ENCODE data around the gene CCHCR1. TPM values are rescaled to one million over a fixed set of nuclear protein-coding genes. Genes with fewer than 3 reads are reported as not detected.
"Not testable (repeated sequence)": the region's sequence is repeated elsewhere in the genome, so short reads cannot be mapped to it uniquely, and the experiment has no call there.

Gene CCHCR1
- total RNA-seq, 1 donor from 2014 or later = 23.4 TPM

DNA sequence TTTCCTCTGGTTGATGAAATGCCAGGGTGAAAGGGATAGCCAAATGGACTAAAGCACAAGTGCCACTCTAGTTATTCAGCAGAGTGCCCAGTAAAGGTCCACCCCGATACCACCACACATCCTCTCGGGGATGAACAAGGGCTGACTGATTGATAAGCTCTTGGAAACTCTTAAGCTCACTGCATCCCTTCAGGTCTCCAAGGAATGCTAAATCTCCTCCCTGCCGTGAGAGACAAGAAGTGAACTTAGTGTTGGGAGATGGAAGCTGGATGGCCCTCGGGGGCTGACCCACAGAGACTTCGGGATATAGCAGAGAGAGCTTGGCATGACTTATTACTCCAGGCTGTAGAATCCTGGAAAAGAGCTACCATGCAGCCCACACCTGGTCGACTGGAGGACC is 26.3 kb upstream of the CCHCR1 start:
- not testable (repeated sequence) for DNase-seq (ENCODE audit: low spot score)

DNA sequence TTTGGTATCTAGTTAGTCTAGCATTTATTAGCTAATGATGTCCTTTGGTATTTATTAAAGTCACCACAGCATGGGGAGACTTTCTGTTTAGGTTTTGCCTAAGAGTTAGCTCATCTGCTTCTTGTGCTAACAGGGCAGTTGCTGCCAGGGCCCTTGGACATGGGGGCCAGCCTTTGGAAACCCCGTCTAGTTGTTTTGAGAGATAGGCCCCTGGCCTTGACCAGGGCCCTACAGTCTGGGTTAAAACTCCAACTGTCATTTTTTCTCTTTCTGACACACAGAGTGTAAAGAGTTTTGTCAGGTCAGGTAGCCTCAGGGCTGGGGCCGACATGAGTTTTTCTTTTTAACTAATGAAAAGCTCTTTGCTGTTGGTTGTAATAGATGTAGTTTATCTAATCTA is 25.7 kb upstream of the CCHCR1 start:
- DNase-seq (ENCODE audit: low spot score) = not testable (repeated sequence)

DNA sequence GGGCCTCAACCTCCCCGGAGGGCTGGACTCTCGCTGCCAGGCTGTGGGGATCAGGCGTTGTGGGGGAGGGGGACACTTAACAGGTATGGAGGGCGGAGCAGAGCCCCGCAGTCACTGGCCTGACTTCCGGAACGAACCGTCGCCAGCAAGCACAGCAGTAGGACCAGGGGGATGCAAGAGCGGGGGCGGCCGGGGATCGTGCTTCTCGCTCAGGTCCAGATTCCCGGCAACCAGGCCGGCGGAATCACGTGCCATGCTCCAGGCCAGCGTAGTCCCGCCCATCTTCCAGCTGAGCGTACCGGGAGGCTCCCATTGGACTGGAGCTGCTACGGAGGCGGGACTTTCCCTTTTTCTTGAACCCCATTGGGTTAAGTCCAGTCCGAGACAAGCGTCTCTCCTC is 22.9 kb upstream of the CCHCR1 start:
- DNase-seq (ENCODE audit: low spot score) = peak; percentile 76

DNA sequence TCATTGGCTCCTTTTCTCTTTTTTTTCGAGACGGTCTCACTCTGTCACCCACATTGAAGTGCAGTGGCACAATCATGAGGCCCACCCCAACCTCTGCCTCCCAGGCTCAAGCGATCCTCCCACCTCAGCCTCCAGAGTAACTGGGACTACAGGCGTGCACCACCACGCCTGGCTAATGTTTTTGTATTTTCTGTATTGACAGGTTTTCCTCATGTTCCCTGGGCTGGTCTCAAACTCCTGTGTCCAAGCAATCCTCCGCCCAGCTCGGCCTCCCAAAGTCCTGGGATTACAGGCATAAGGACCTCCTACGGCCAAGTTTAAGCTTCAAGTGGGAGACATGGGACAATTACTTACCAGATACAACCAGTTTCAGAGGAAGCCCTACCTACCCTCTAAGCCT is 22.3 kb upstream of the CCHCR1 start:
- DNase-seq (ENCODE audit: low spot score) = no peak

GRCh38 chr6:31179042-31179386 is 21.4 kb upstream of the CCHCR1 start:
- DNase-seq (ENCODE audit: low spot score) = no peak

GRCh38 chr6:31178143-31179041 is 20.8 kb upstream of the CCHCR1 start:
- no peak for DNase-seq (ENCODE audit: low spot score)

- DNase-seq (ENCODE audit: low spot score) = no peak
Measured at GRCh38 chr6:31175971-31176370, 18.4 kb upstream of the CCHCR1 start.

DNA sequence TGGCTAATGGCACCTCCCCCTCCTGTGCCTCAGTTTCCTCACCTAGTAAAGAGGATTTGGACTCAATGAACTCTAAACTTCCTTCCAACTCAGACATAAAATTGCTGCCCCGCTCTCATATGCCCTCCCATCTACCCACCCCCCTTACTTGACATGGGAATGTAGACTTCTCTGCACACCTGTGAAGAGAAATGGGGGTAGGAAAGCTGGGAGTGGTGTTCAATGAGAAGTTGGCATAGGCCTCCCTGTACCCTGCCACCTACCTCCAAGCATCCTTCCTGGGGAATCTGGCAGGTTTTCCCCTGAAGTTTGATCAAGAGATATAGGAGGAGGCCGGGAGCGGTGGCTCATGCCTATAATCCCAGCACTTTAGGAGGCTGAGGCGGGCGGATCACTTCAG is 16.8 kb upstream of the CCHCR1 start:
- DNase-seq (ENCODE audit: low spot score) = no peak

DNA sequence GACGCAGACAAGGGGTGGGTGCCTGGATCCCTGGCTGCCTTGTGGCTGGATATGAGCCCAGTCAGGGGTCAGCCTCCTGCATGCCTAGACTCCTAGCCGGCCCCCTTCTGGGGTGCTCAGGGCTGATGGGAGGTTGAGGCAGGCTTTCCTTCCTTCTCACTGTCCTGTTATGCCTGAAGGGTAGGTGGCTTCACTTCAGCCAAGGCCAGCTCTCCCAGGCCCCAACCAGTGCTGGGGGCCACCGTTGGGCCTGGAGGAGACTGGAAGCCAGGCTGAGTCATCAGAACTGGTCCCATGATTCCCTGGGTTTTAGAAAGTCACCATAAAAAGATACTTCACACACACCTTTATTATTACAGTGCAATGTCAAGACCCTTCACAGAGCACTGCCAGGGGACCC is 15.8 kb upstream of the CCHCR1 start:
- DNase-seq (ENCODE audit: low spot score) = no peak

DNA sequence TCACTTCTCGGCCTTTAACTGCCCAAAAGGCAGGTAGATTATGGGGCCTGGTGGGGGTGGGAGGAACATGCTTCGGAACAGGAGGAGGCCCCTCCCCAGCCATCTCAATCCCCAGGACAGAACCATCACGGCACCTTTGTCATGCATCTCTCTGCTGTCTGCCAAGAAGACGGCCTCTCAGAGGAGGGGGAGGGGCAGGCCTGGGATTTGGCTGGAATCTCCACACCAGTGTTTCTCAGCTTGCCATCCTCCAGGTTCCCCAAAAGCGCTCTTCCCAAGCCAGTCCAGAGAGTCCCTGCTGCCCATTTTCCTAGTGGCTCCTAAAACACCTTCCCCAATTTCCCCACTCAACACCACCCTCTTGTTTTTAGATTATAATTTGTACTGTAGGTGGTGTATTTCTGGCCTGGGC is 15.4 kb upstream of the CCHCR1 start:
- no peak for DNase-seq (ENCODE audit: low spot score)

DNA sequence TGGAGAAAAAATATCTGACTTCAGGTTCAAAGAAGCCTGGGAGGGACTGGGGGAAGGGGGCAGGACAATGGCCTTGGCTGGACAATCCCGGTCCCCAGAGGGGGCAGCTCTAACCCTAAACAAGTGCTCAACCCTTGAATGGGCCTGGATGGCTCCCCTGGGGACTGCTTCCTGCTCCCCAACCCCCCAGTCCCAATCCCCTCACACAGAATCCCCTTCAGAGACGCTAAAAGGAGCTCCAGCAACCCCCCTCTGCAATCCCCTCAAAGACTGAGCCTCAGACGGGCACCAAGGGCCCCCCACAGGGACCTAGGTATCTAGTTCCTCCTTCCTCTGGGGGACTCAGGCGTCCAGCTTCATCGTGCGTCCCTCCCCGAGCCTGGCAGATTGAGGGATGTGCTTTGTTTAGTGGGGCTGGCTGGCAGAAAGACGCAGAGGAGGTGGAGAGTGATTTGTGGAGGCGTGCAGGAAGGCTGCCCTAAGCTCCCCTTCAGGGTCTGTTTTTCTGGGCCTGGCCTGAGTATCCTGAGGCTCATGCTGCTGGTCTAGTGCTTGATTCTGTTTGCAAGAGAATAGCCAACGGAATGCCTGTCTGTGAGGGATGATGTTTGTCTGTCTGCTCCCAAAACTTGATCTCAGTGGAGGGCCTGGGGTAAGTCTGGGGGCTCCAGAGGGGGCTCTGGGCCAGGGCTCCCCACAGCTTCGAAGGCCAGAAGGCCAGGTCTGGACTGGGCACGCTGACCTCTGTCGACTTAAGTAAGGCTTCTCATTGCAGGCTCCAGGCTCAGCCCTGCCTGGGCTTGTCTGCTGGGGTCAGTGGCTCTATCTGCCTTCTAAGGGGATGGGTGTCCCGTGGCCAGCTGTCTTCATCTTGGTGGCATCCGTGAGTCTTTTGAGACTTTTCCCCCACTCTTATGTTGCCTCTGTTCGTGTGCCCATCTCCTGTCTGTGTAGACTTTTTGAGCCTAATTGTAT is 14.6 kb upstream of the CCHCR1 start:
- no peak for DNase-seq (ENCODE audit: low spot score)

DNA sequence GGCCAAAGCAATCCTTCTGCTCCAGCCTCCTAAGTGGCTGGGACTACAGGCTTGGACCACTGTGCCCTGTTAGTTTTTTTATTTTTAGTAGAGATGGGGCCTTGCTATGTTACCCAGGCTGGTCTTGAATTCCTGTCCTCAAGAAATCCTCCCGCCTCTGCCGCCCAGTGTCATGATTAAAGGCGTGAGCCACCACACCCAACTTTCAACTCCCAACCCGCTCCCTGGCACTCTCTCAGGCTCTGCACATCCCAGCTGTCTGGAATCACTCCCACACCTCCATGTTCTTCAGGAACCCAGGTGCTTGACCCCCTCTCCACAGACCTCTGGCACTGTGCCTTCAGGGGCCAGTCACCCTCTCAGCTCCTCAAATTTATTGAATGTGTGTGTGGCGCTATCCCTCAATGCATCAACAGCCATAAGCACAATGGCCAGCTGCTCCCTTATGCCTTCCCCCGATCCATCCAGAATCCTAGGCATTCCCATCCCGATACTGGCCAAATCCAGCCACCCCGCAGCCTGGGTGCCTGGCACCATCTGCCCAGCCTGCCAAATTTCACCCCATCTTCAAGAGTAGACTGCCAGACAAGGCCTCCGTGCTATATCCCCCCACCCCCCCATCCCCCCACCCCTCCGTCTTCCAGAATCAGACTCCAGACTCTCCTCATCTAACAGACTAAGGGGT is 13.5 kb upstream of the CCHCR1 start:
- no peak for DNase-seq (ENCODE audit: low spot score)

GRCh38 chr6:31170600-31170881 is 12.9 kb upstream of the CCHCR1 start, which contains the start of gene POU5F1:
Gene POU5F1, minus strand, starts transcription at chr6:31170682. Its CDS starts 62 bp downstream, at chr6:31170620.
- no peak for DNase-seq (ENCODE audit: low spot score)

DNA sequence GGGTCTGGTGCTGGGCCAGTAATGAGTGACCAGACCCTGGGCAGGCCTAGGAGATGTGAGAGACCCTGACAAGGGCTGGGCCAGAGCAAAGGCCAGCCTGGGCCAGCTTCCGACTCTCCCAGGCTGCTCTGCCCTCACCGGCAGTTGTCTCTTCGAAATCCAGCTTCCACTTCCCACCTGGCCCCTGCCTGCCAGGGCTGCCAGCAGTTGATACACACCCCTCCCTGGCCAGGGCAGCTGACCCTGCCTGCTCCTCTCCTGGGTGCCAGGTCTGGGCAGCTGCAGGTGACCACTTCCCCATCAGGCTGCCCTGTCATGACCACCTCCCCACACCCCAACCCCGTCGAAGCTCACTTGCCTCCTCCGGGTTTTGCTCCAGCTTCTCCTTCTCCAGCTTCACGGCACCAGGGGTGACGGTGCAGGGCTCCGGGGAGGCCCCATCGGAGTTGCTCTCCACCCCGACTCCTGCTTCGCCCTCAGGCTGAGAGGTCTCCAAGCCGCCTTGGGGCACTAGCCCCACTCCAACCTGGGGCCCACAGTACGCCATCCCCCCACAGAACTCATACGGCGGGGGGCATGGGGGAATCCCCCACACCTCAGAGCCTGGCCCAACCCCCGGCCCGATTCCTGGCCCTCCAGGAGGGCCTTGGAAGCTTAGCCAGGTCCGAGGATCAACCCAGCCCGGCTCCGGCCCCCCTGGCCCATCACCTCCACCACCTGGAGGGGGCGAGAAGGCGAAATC is 12.4 kb upstream of the CCHCR1 start:
- not testable (repeated sequence) for DNase-seq (ENCODE audit: low spot score)

DNA sequence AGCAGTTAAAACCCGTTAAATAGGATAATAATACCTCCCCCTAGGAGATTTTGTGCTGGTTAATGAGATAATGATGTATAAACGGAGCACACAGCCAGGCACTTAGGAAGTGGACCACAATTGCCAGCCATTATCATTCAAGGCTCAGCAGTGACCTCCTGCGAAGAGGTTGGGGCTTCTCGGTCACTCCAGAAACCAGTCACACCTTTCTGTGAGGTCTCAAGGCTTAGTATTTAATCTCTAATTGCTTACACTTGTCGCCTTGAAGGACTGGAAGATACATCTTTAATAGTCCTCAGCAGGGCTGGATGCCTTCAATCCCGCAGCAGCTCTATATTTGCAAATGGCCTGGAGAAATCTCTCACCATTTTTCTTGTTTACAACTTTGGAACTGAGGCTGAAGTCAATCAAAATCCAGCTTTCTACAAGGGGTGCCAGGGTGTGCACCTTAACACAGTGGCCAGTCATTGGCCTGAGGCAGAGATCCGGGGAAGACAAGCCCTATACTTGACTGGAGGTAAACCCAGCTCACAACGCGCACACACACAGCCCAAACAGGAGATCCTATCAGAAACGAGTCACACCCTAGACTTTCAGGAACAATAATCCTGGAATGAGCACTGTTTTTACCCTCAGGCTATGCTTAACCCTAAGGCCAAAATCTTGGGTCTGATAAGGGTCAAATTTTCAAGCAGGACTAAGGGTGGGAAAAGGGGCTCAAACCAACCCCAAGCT is 11.7 kb upstream of the CCHCR1 start:
- peak; percentile 57 for DNase-seq (ENCODE audit: low spot score)

GRCh38 chr6:31168606-31169005 is 11.0 kb upstream of the CCHCR1 start:
- no peak for DNase-seq (ENCODE audit: low spot score)

GRCh38 chr6:31165986-31166385 is 8.4 kb upstream of the CCHCR1 start:
- DNase-seq (ENCODE audit: low spot score) = no peak

GRCh38 chr6:31165064-31165832 is 7.6 kb upstream of the CCHCR1 start:
- not testable (repeated sequence) for DNase-seq (ENCODE audit: low spot score)

- not testable (repeated sequence) for DNase-seq (ENCODE audit: low spot score)
Measured at GRCh38 chr6:31164475-31165063, 7.0 kb upstream of the CCHCR1 start.

- no peak for DNase-seq (ENCODE audit: low spot score)
Measured at GRCh38 chr6:31163922-31164321, 6.3 kb upstream of the CCHCR1 start.
